Pancreas (tissue), 10 donors: ENCODE results near the gene HSPA4L. TPM values are rescaled to one million over a fixed set of nuclear protein-coding genes. Genes with fewer than 3 reads are reported as not detected.

Experiments
- ATAC-seq, 4 donors: fragments of 200-7000 bp; cut with Tn5 transposase; one replicate each; pipeline versions ENCODE4 v1.8.0 to v1.9.1; 2020; ENCODE audit warnings: mild to moderate bottlenecking in 4 of 4, moderate library complexity in 4 of 4
- DNase-seq, 6 donors: peaks; one replicate each; pipeline ENCODE4 v3.0.0-alpha.2; 2020
- FAIRE-seq: peaks from 2 replicates; lab custom pipeline; 2012; peaks lifted over from hg19 to GRCh38; lab: Jason Lieb, UNC
- H3K27ac ChIP-seq, 4 donors: fragments of 200-600 bp; sonication (generic); 1 replicate in 3 of 4; 2 replicates in 1 of 4; pipeline versions ENCODE4 v1.5.0 to v1.8.0; 2020
- H3K27me3 ChIP-seq, 4 donors: fragments of 200-600 bp; one replicate each; pipeline ENCODE4 v1.8.0; 2021
- H3K36me3 ChIP-seq, 3 donors: fragments of 200-600 bp; sonication (generic) in 1 of 3; one replicate each; pipeline versions ENCODE4 v1.5.0 to v1.8.0; 2020 to 2021
- H3K4me1 ChIP-seq, 3 donors: fragments of 200-600 bp; one replicate each; pipeline ENCODE4 v1.8.0; 2021
- H3K4me3 ChIP-seq, 4 donors: fragments of 200-600 bp; sonication (generic) in 2 of 4; one replicate each; pipeline versions ENCODE4 v1.5.0 to v1.8.0; 2020 to 2021
- H3K9me3 ChIP-seq, 4 donors: fragments of 200-600 bp; one replicate each; pipeline ENCODE4 v1.8.0; 2021
- WGBS, 2 donors: extraction: QIAGEN DNeasy Blood & Tissue Kit; methylation state at CpG; one replicate each; pipeline ENCODE4 v1.1.7; 2013; 5-methylcytosine and 5-hydroxymethylcytosine counted together
- intact Hi-C, 3 donors: fragments of 100-400 bp; cut with DNase I; formaldehyde crosslinking; loops; one replicate each; pipeline versions ENCODE4 v1.11.1 to v1.14.2; 2022
- polyA plus RNA-seq, 2 donors: library from polyadenylated mRNA; stranded (reverse); fragments of 200-250 nt; gene quantifications; one replicate each; pipeline ENCODE4 v1.2.3, GENCODE V29; 2013
- total RNA-seq, 6 donors: library from RNA; stranded (reverse); fragmentation: NEBNext Ultra II Directional in 4 of 6; extraction: Animal tissue kit (Norgen Biotek cat#: 25700) in 4 of 6; gene quantifications; one replicate each; pipeline versions ENCODE4 v1.2.1 to v1.2.4, GENCODE V29; 2021 to 2023
- TF ChIP-seq, protein P1 (sequence below), 4 donors: fragments of 200-600 bp; sonication (generic) in 3 of 4; IDR thresholded peaks; one replicate each; pipeline versions ENCODE4 v1.5.0 to v1.8.0; 2021; ENCODE audit warnings: antibody characterized with exemption in 4 of 4
- donor health status: healthy with polysubstance abuse.
- donor health status: DM: no; HTN: no; CAD: no; lungs with moderate emphysema.
- donor health status: DM: no; HTN: no; CAD: no.
- donor health status: control.
- donor health status: control.
- donor health status: Bipolar disorder and iron deficiency.
- donor health status: DM: yes; HTN: yes; CAD: no.
- donor health status: DM: no; HTN: no; CAD: no.
- donor health status: DM: no; HTN: no; CAD: no.
- donor health status: DM: yes; HTN: yes; CAD: no.

Gene HSPA4L
- total and polyA plus RNA-seq, 8 donors = 1.2 to 7.1 (median 5.4) TPM

DNA sequence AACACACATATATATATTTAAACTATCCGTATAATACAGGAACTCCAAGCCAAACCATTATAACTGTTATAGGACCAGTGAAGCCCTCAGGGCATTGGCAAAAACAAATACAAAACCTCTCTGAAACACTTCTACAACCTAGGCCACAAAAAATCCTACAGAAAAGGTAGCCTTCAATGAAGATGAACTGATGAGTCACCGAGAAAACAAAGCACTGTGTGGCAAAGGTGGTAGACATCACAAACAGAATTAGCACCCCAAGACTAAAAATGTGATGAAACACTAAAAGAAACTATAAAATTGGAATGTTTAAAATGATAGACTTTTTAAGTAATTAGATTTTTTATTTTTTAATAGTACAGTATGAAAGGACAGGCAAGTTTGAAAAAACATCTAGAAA is 5.5 kb upstream of the HSPA4L start:
- Histone ChIP-seq H3K27ac (no peak overlapping the region), H3K9me3 (no peaks in the 10 kb centered on the region), H3K27me3 (no peaks in the 10 kb centered on the region), H3K4me1 (no peaks in the 10 kb centered on the region), H3K36me3 (no peaks in the 10 kb centered on the region), H3K4me3 (no peak overlapping the region)
- TF ChIP-seq, protein P1, sequence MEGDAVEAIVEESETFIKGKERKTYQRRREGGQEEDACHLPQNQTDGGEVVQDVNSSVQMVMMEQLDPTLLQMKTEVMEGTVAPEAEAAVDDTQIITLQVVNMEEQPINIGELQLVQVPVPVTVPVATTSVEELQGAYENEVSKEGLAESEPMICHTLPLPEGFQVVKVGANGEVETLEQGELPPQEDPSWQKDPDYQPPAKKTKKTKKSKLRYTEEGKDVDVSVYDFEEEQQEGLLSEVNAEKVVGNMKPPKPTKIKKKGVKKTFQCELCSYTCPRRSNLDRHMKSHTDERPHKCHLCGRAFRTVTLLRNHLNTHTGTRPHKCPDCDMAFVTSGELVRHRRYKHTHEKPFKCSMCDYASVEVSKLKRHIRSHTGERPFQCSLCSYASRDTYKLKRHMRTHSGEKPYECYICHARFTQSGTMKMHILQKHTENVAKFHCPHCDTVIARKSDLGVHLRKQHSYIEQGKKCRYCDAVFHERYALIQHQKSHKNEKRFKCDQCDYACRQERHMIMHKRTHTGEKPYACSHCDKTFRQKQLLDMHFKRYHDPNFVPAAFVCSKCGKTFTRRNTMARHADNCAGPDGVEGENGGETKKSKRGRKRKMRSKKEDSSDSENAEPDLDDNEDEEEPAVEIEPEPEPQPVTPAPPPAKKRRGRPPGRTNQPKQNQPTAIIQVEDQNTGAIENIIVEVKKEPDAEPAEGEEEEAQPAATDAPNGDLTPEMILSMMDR (IDR thresholded peaks at IDR 0.05) = no peak
- FAIRE-seq = no peak
- no peak for ATAC-seq
- intact Hi-C loops = no loop called here
- no peak for DNase-seq
- WGBS, 2 donors = 91 to 94% methylated on average over 2 of the region's 2 CpGs

DNA sequence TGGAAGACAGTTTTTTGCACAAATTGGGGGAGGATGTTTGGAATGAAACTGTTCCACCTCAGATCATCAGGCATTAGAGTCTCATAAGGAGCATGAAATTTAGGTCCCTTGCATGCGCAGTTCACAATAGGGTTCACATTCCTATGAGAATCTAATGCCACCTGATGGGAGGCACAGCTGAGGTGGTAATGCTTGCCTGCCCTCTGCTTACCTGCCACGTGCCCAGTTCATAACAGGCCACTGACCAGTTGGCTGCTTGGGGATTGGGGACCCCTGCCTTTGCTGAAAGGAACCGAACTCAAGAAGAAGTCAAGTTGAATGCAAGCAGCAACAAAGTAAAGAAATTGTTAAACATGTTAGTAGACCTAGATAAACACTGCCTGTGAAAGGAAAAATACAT is 4.6 kb upstream of the HSPA4L start:
- H3K27me3 ChIP-seq = no peaks in the 10 kb centered on the region
- DNase-seq (no peak), ATAC-seq (no peak), FAIRE-seq (no peak)
- TF ChIP-seq, protein P1 (IDR thresholded peaks at IDR 0.05) = no peak
- no peaks in the 10 kb centered on the region for H3K36me3 ChIP-seq
- no peak overlapping the region for H3K27ac ChIP-seq
- no peak overlapping the region for H3K4me3 ChIP-seq
- H3K4me1 ChIP-seq = no peaks in the 10 kb centered on the region
- no peaks in the 10 kb centered on the region for H3K9me3 ChIP-seq
- intact Hi-C loops = no loop called here
- 73 to 77% methylated on average over 3 of the region's 3 CpGs for WGBS, 2 donors

DNA sequence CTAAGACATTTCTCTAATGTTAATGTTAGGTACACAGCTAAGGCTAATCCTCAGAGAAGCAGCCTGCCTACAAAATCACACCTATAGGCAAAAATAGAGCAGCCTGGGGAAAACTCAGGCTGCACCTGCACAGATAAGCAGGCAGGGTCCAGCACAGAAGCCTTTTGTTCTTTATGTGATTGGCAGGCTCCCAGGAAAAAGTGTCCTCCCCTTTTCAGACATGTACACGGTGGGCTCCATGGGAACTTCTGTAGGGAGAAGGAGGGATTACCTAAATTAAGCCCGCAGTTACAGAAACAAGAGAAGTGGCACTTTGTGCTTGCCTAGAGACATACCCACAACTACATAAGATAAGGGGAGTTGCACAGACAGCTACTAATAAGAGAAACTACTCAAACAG is 4.0 kb upstream of the HSPA4L start:
- H3K27me3 ChIP-seq = no peaks in the 10 kb centered on the region
- TF ChIP-seq, protein P1 (IDR thresholded peaks at IDR 0.05) = no peak
- FAIRE-seq (no peak), DNase-seq (no peak), ATAC-seq (no peak)
- no peak overlapping the region for H3K27ac ChIP-seq
- H3K9me3 ChIP-seq = no peaks in the 10 kb centered on the region
- no peak overlapping the region for H3K4me3 ChIP-seq
- no peaks in the 10 kb centered on the region for H3K36me3 ChIP-seq
- 10 to 13% methylated on average over 2 of the region's 2 CpGs for WGBS, 2 donors
- H3K4me1 ChIP-seq = no peaks in the 10 kb centered on the region
- intact Hi-C loops = no loop called here

DNA sequence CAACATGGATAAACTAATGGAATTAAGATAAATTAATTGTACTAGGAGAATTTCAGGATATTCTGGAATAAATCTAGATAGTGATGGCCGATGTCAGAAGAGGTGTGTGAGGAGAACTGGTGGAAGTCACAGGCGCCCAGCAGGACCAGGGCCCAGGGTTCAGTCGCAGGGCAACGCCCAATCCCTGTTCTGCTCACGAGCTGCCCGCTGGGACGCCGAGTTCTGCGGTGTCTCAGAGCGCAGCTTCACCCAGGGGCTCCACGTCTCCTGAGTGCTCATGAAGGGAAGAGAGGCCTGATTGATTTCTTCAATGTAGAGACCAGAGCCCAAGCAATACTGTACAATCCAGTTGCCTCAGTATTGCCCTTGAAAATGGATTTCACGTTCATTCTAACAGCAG is 1.5 kb upstream of the HSPA4L start:
- H3K27me3 ChIP-seq = no peaks in the 10 kb centered on the region
- intact Hi-C loops = no loop called here
- no peaks in the 10 kb centered on the region for H3K9me3 ChIP-seq
- FAIRE-seq (no peak), ATAC-seq (no peak), DNase-seq (peak in 1 of 6 donors; percentile 49)
- no peak overlapping the region for H3K4me3 ChIP-seq
- 97% methylated on average over 12 of the region's 12 CpGs for WGBS, 2 donors
- H3K4me1 ChIP-seq = no peaks in the 10 kb centered on the region
- H3K36me3 ChIP-seq = no peaks in the 10 kb centered on the region
- TF ChIP-seq, protein P1 (IDR thresholded peaks at IDR 0.05) = no peak
- no peak overlapping the region for H3K27ac ChIP-seq

DNA sequence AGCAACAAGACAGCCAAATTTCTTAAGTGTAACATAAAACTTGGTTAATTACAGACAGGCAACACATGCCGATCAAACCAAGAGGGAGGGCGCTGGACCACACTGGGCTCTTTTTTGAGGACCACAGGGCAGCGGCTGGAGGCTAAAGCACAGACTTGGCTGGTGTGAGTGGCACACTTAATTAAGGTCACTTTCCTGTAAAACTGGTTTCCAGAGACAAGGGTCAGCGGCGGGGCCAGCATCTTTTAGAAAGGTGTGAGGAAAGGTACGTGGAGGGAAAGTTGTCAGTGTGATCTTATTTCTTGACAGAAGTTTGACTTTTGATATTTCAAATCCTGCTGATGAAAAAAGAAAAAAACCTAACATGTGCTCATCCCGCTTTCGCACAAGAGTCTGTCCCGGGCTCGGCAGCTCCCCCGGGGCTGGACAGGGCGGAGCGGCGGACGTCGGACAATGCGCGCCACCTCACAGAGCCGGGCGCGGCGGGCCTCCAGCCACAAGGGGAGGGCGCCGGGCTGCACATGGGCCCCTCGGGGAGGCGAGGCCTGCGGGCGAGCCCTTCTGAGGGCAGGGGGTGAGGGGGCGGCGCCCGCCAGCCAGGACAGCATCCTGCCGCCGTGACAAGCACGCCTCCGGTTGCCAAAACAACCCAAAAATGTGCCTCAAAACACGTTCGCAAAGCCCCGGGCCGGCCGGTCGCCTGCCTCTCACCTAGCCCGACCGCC is 660 bp upstream of the HSPA4L start:
- ATAC-seq (peak; percentile 39 to 59 (median 57)), DNase-seq (peak in 4 of 6 donors; percentile 5 to 76 (median 20)), FAIRE-seq (no peak)
- Histone ChIP-seq H3K4me3 (peak overlapping the region; percentile 49 to 69 (median 64)), H3K27ac (peak overlapping the region; percentile 76 to 87 (median 84)), H3K36me3 (no peaks in the 10 kb centered on the region), H3K27me3 (no peaks in the 10 kb centered on the region), H3K9me3 (no peaks in the 10 kb centered on the region), H3K4me1 (no peaks in the 10 kb centered on the region)
- intact Hi-C loops = no loop called here
- TF ChIP-seq, protein P1 (IDR thresholded peaks at IDR 0.05) = no peak
- 8 to 9% methylated on average over 37 to 43 of the region's 43 CpGs for WGBS, 2 donors
